HEK293 (cell line): ENCODE results near the gene CELSR1.
A peak's percentile ranks its signal among the peaks of the same experiment; 100 is the strongest.

ENCODE experiments used
- BCL11B ChIP-seq: fragments of 450-650 bp; formaldehyde crosslinking; IDR thresholded peaks from 2 replicates; pipeline ENCODE4 v1.5.1; 2016; ENCODE audit warnings: low read depth, missing biosample characterization, missing genetic modification characterization
- GFI1B ChIP-seq: fragments of 450-650 bp; formaldehyde crosslinking; IDR thresholded peaks from 2 replicates; pipeline ENCODE4 v1.5.1; 2016; ENCODE audit warnings: missing biosample characterization, missing genetic modification characterization
- GLI2 ChIP-seq: fragments of 450-650 bp; formaldehyde crosslinking; IDR thresholded peaks from 2 replicates; pipeline ENCODE4; 2017; ENCODE audit warnings: missing biosample characterization, missing genetic modification characterization, low read depth, borderline replicate concordance
- GLIS1 ChIP-seq: fragments of 450-650 bp; formaldehyde crosslinking; IDR thresholded peaks from 2 replicates; pipeline ENCODE4 v1.5.1; 2016; ENCODE audit warnings: missing biosample characterization, missing genetic modification characterization
- SETDB1 ChIP-seq: IDR thresholded peaks from one replicate; pipeline ENCODE4 v1.6.1; 2017; ENCODE audit warnings: mild to moderate bottlenecking, low read length, moderate library complexity, mixed read lengths; ENCODE audit not compliant: insufficient read length
- SP3 ChIP-seq: fragments of 450-650 bp; formaldehyde crosslinking; IDR thresholded peaks from 2 replicates; pipeline ENCODE4 v1.5.1; 2016; ENCODE audit warnings: missing biosample characterization, missing genetic modification characterization
- SP7 ChIP-seq: fragments of 450-650 bp; formaldehyde crosslinking; IDR thresholded peaks from 2 replicates; pipeline ENCODE4 v1.5.1; 2016; ENCODE audit warnings: missing biosample characterization, missing genetic modification characterization
- ZBTB48 ChIP-seq: fragments of 450-650 bp; formaldehyde crosslinking; IDR thresholded peaks from 2 replicates; pipeline ENCODE4 v1.5.1; 2016; ENCODE audit warnings: missing biosample characterization, missing genetic modification characterization
- ZNF114 ChIP-seq: fragments of 450-650 bp; formaldehyde crosslinking; IDR thresholded peaks from 2 replicates; pipeline ENCODE4 v1.5.0; 2017; ENCODE audit warnings: missing biosample characterization, missing genetic modification characterization
- ZNF140 ChIP-seq: fragments of 450-650 bp; formaldehyde crosslinking; IDR thresholded peaks from 2 replicates; pipeline ENCODE4 v1.5.1; 2016; ENCODE audit warnings: missing biosample characterization, missing genetic modification characterization
- ZNF157 ChIP-seq: fragments of 450-650 bp; formaldehyde crosslinking; IDR thresholded peaks from 2 replicates; pipeline ENCODE4 v1.5.1; 2016; ENCODE audit warnings: missing biosample characterization, missing genetic modification characterization
- ZNF248 ChIP-seq: fragments of 450-650 bp; formaldehyde crosslinking; IDR thresholded peaks from 2 replicates; pipeline ENCODE4 v1.5.1; 2017; ENCODE audit warnings: missing biosample characterization, missing genetic modification characterization
- ZNF266 ChIP-seq: fragments of 450-650 bp; formaldehyde crosslinking; IDR thresholded peaks from 2 replicates; pipeline ENCODE4 v1.5.1; 2016; ENCODE audit warnings: missing biosample characterization, missing genetic modification characterization, low read depth
- ZNF335 ChIP-seq: fragments of 450-650 bp; formaldehyde crosslinking; conservative IDR thresholded peaks from 2 replicates; pipeline ENCODE4 v1.5.1; 2016; ENCODE audit warnings: missing biosample characterization, missing genetic modification characterization
- ZNF416 ChIP-seq: fragments of 450-650 bp; formaldehyde crosslinking; IDR thresholded peaks from 2 replicates; pipeline ENCODE4 v1.5.1; 2016; ENCODE audit warnings: missing biosample characterization, missing genetic modification characterization
- ZNF544 ChIP-seq: fragments of 450-650 bp; formaldehyde crosslinking; IDR thresholded peaks from 2 replicates; pipeline ENCODE4 v1.5.0; 2017; ENCODE audit warnings: missing biosample characterization, missing genetic modification characterization
- ZNF548 ChIP-seq: fragments of 450-650 bp; formaldehyde crosslinking; IDR thresholded peaks from 2 replicates; pipeline ENCODE4 v1.5.1; 2016; ENCODE audit warnings: missing biosample characterization, missing genetic modification characterization
- ZNF585B ChIP-seq: fragments of 450-650 bp; formaldehyde crosslinking; IDR thresholded peaks from 2 replicates; pipeline ENCODE4 v1.5.1; 2016; ENCODE audit warnings: missing biosample characterization, missing genetic modification characterization
- ZNF629 ChIP-seq: fragments of 450-650 bp; formaldehyde crosslinking; IDR thresholded peaks from 2 replicates; pipeline ENCODE4 v1.5.1; 2017; ENCODE audit warnings: missing biosample characterization, missing genetic modification characterization
- ZNF670 ChIP-seq: fragments of 450-650 bp; formaldehyde crosslinking; IDR thresholded peaks from 2 replicates; pipeline ENCODE4 v1.5.1; 2016; ENCODE audit warnings: missing biosample characterization, missing genetic modification characterization, low read depth
- ZNF830 ChIP-seq: fragments of 450-650 bp; IDR thresholded peaks from 2 replicates; pipeline ENCODE4 v1.5.0; 2018; ENCODE audit warnings: missing biosample characterization, missing genetic modification characterization, low read depth, mild to moderate bottlenecking, moderate library complexity
- TF ChIP-seq, protein P1 (sequence below): fragments of 450-650 bp; formaldehyde crosslinking; IDR thresholded peaks from 2 replicates; pipeline ENCODE4 v1.5.1; 2016; ENCODE audit warnings: missing biosample characterization, missing genetic modification characterization, borderline replicate concordance
- TF ChIP-seq, protein P2 (sequence below): fragments of 450-650 bp; formaldehyde crosslinking; IDR thresholded peaks from 2 replicates; pipeline ENCODE4 v1.5.1; 2016; ENCODE audit warnings: missing biosample characterization, missing genetic modification characterization, low read depth
- TF ChIP-seq, protein P3 (sequence below): fragments of 450-650 bp; formaldehyde crosslinking; IDR thresholded peaks from 2 replicates; pipeline ENCODE4 v1.5.1; 2016; ENCODE audit warnings: missing biosample characterization, missing genetic modification characterization
- TF ChIP-seq, protein P4 (sequence below): fragments of 450-650 bp; formaldehyde crosslinking; IDR thresholded peaks from 2 replicates; pipeline ENCODE4 v1.5.1; 2016; ENCODE audit warnings: missing biosample characterization, missing genetic modification characterization, borderline replicate concordance
- TF ChIP-seq, protein P5 (sequence below): fragments of 450-650 bp; formaldehyde crosslinking; IDR thresholded peaks from 2 replicates; pipeline ENCODE4 v1.5.1; 2016; ENCODE audit warnings: missing biosample characterization, missing genetic modification characterization
- TF ChIP-seq, protein P6 (sequence below): fragments of 450-650 bp; formaldehyde crosslinking; IDR thresholded peaks from 2 replicates; pipeline ENCODE4 v1.5.1; 2016; ENCODE audit warnings: missing biosample characterization, missing genetic modification characterization

The CELSR1 gene

DNA sequence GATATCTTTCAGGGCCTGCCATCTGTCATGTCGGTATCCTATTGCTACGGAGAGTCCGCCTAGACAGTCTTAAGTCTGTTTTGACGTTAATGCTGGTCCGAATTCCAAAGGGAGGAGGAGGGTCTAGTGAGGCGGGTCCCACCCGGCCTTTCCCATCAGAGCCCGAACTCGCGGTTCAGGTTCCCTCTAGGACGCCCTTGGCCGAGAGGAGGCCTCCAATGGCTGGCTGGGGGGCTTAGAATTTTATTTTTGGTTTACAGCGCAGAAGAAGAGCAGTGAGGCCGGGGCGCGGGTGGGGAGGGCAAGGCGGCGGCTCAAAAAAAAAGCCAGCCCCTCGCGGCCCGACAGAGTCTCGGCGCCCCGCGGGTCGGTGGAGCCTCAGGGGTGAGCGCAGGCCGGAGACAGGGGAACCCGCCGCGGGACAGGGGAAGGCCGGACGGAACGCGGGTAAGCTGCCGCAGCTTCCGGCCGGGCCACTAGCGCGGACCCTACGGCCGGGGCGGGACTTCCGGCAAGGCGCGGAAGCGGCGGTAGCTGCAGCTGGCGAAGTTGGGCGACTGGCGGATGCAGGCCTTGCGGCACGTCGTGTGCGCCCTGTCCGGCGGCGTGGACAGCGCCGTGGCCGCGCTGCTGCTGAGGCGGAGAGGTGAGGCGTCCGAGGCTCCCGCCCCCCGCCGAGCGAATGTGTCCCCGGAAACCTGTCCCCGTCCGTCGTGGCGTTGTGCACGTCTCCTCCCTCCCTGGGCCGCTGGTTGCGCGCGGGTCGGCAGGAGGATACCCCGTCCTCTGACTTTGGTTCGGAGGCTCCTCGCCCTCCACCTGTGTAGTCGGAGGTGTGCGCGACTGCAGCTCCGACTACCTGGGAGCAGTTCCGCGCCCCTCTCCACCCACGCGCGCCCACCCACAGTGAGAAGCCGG, 202.0 kb downstream of the CELSR1 start, which contains the start of gene TRMU (continued):
- TF ChIP-seq, protein P1, sequence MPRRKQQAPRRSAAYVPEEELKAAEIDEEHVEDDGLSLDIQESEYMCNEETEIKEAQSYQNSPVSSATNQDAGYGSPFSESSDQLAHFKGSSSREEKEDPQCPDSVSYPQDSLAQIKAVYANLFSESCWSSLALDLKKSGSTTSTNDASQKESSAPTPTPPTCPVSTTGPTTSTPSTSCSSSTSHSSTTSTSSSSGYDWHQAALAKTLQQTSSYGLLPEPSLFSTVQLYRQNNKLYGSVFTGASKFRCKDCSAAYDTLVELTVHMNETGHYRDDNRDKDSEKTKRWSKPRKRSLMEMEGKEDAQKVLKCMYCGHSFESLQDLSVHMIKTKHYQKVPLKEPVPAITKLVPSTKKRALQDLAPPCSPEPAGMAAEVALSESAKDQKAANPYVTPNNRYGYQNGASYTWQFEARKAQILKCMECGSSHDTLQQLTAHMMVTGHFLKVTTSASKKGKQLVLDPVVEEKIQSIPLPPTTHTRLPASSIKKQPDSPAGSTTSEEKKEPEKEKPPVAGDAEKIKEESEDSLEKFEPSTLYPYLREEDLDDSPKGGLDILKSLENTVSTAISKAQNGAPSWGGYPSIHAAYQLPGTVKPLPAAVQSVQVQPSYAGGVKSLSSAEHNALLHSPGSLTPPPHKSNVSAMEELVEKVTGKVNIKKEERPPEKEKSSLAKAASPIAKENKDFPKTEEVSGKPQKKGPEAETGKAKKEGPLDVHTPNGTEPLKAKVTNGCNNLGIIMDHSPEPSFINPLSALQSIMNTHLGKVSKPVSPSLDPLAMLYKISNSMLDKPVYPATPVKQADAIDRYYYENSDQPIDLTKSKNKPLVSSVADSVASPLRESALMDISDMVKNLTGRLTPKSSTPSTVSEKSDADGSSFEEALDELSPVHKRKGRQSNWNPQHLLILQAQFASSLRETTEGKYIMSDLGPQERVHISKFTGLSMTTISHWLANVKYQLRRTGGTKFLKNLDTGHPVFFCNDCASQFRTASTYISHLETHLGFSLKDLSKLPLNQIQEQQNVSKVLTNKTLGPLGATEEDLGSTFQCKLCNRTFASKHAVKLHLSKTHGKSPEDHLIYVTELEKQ (tag by site-specific recombination) = no peak
- no peak for TF ChIP-seq GFI1B (tag by site-specific recombination)
- TF ChIP-seq SETDB1 = no peak
- peak; percentile 71 for TF ChIP-seq ZNF335 (tag by site-specific recombination)
- TF ChIP-seq ZNF544 (tag by site-specific recombination) = no peak
- peak; percentile 81 for TF ChIP-seq SP7 (tag by site-specific recombination)
- TF ChIP-seq, protein P2, sequence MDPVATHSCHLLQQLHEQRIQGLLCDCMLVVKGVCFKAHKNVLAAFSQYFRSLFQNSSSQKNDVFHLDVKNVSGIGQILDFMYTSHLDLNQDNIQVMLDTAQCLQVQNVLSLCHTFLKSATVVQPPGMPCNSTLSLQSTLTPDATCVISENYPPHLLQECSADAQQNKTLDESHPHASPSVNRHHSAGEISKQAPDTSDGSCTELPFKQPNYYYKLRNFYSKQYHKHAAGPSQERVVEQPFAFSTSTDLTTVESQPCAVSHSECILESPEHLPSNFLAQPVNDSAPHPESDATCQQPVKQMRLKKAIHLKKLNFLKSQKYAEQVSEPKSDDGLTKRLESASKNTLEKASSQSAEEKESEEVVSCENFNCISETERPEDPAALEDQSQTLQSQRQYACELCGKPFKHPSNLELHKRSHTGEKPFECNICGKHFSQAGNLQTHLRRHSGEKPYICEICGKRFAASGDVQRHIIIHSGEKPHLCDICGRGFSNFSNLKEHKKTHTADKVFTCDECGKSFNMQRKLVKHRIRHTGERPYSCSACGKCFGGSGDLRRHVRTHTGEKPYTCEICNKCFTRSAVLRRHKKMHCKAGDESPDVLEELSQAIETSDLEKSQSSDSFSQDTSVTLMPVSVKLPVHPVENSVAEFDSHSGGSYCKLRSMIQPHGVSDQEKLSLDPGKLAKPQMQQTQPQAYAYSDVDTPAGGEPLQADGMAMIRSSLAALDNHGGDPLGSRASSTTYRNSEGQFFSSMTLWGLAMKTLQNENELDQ (tag by site-specific recombination) = no peak
- no peak for TF ChIP-seq GLI2 (tag by site-specific recombination)
- TF ChIP-seq, protein P3, sequence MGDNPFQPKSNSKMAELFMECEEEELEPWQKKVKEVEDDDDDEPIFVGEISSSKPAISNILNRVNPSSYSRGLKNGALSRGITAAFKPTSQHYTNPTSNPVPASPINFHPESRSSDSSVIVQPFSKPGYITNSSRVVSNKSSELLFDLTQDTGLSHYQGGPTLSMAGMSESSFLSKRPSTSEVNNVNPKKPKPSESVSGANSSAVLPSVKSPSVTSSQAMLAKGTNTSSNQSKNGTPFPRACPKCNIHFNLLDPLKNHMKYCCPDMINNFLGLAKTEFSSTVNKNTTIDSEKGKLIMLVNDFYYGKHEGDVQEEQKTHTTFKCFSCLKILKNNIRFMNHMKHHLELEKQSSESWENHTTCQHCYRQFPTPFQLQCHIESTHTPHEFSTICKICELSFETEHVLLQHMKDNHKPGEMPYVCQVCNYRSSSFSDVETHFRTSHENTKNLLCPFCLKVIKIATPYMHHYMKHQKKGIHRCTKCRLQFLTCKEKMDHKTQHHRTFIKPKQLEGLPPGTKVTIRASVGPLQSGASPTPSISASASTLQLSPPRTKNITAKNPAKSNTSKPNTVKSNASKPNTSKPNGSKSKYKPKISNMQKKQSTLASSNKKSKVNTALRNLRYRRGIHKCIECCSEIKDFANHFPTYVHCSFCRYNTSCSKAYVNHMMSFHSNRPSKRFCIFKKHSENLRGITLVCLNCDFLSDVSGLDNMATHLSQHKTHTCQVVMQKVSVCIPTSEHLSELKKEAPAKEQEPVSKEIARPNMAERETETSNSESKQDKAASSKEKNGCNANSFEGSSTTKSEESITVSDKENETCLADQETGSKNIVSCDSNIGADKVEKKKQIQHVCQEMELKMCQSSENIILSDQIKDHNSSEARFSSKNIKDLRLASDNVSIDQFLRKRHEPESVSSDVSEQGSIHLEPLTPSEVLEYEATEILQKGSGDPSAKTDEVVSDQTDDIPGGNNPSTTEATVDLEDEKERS (tag by site-specific recombination) = no peak
- TF ChIP-seq ZNF248 (tag by site-specific recombination) = no peak
- TF ChIP-seq ZBTB48 (tag by site-specific recombination) = peak; percentile 83
- TF ChIP-seq ZNF140 (tag by site-specific recombination) = no peak
- peak; percentile 77; the same call in 1 of the 2 replicates for TF ChIP-seq SP3 (tag by site-specific recombination)
- TF ChIP-seq, protein P4, sequence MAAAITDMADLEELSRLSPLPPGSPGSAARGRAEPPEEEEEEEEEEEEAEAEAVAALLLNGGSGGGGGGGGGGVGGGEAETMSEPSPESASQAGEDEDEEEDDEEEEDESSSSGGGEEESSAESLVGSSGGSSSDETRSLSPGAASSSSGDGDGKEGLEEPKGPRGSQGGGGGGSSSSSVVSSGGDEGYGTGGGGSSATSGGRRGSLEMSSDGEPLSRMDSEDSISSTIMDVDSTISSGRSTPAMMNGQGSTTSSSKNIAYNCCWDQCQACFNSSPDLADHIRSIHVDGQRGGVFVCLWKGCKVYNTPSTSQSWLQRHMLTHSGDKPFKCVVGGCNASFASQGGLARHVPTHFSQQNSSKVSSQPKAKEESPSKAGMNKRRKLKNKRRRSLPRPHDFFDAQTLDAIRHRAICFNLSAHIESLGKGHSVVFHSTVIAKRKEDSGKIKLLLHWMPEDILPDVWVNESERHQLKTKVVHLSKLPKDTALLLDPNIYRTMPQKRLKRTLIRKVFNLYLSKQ (tag by site-specific recombination) = no peak
- TF ChIP-seq, protein P5, sequence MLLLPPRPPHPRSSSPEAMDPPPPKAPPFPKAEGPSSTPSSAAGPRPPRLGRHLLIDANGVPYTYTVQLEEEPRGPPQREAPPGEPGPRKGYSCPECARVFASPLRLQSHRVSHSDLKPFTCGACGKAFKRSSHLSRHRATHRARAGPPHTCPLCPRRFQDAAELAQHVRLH (tag by site-specific recombination) = peak; percentile 91
- TF ChIP-seq ZNF548 (tag by site-specific recombination) = no peak
- TF ChIP-seq ZNF830 (tag by site-specific recombination) = no peak
- TF ChIP-seq, protein P6, sequence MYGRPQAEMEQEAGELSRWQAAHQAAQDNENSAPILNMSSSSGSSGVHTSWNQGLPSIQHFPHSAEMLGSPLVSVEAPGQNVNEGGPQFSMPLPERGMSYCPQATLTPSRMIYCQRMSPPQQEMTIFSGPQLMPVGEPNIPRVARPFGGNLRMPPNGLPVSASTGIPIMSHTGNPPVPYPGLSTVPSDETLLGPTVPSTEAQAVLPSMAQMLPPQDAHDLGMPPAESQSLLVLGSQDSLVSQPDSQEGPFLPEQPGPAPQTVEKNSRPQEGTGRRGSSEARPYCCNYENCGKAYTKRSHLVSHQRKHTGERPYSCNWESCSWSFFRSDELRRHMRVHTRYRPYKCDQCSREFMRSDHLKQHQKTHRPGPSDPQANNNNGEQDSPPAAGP (tag by site-specific recombination) = peak; percentile 84
- no peak for TF ChIP-seq ZNF266 (tag by site-specific recombination)
- peak; percentile 65 for TF ChIP-seq ZNF629
- peak; percentile 78 for TF ChIP-seq GLIS1 (tag by site-specific recombination)
- TF ChIP-seq ZNF157 (tag by site-specific recombination) = no peak
- TF ChIP-seq ZNF585B (tag by site-specific recombination) = no peak
- TF ChIP-seq ZNF670 (tag by site-specific recombination) = no peak
- TF ChIP-seq BCL11B (tag by site-specific recombination) = peak; percentile 36; the same call in 1 of the 2 replicates
- TF ChIP-seq ZNF416 = no peak
- no peak for TF ChIP-seq ZNF114 (tag by site-specific recombination)
